Myocyte (in vitro differentiated cells): ENCODE data around the gene KNCN. TPM values are rescaled to one million over a fixed set of nuclear protein-coding genes. Genes with fewer than 3 reads are reported as not detected.

Source experiments
- DNase-seq: peaks from one replicate; pipeline ENCODE4 v3.0.0-alpha.2; 2012; ENCODE audit warnings: low read depth
- total RNA-seq: library from RNA; depleted of rRNA; stranded (reverse); fragments of >200 nt; gene quantifications from 2 replicates; pipeline ENCODE4 v1.2.3, GENCODE V29; 2014

KNCN gene
- total RNA-seq, 1 donor from 2014 or later = not detected

- no peak for DNase-seq
Observed at GRCh38 chr1:46544561-46545240, 6.7 kb downstream of the KNCN start.

GRCh38 chr1:46543761-46544560 is 7.5 kb downstream of the KNCN start:
- DNase-seq = no peak

DNA sequence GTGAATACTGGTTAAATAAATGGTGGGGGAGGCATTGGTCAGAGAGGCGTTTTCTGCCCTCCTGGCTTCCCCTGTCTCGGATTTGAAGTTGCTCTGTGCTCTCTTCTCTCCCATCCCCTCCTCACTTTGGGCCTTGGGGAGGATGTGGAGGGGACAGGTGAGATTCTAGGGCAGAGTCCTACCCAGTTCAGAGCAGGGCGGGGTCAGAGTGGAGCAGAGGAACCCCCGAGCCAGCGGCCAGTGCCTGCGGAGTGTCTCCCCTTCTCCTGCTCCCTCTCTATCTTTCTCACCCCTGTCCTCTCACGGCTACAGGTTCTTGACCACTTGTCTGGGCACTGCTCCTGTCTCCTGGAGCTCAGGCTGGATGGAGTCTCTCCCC is 8.1 kb downstream of the KNCN start:
- no peak for DNase-seq

GRCh38 chr1:46539972-46540371 is 11.5 kb downstream of the KNCN start:
- DNase-seq = peak; percentile 48

DNA sequence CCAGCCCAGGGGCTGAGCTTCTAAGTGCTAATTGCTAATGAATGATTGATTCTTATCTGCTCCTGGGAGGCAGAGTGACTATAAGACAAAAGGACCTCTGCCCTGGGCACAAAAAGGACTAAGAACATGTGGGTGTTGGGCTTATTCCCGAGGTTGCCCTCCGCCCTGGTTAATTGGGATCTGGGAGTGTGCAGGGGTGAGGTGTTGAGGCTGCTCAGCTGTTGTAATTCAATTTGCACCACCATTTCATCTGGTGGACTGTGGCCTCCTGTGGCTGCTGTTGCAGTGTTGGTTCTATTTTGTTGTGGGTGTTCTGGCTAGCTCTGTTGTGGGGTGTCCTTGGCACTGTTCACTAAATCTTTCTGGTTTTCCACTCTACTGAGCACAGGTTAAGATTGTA is 13.3 kb downstream of the KNCN start:
- DNase-seq = no peak

GRCh38 chr1:46537651-46538050 is 13.8 kb downstream of the KNCN start:
- no peak for DNase-seq

DNA sequence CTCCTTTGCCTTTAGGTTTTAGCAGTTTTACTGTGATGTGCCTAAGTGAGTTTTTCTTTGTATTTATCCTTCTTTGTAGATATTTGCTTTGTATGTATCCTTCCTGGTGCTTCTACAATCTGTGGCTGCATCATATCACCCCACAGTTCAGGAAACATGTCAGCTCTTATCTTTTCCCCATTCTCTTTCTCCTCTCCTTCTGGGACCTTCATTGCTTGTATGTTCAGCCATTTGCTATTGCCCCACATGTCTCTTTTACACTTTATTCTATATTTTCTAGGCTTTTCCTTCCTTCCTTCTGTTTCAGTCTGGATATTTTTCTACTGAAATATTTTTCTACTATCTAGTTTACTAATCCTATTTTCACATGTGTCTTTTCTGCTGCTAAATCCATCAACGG is 14.9 kb downstream of the KNCN start:
- no peak for DNase-seq

GRCh38 chr1:46535063-46535462 is 16.4 kb downstream of the KNCN start:
- DNase-seq = no peak

DNA sequence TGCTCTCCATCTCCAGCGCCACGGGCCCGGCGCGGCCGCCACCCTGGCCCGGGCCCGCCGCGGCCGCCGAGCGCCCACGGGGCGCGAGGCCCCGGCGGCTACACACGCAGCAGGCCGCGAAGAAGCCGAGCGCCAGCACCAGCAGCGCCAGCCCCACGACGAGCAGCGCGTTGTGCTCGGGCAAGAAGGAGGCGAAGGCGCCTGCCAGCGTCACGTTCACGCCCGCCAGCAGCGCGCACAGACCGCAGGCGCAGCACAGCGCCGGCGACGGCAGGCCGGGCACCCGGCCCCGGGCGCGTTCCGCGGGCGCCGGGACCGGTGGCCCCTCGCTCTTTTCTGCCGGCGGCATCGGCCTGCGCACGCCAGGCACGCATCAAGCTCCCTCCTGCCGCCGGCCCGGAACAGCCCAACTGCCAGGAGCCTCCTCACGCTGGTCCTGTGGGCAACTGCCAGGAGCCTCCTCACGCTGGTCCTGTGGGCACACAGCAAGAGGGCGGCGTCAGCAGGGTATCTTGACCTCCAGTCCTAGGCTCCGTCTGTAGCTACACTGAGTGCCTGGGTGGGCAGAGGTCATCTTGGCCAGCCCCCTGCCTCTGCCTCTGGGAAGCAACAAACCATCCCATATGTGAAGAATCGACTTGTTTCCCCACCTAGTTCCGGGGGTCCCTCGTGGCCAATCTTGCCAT is 18.1 kb downstream of the KNCN start:
- DNase-seq = no peak

DNA sequence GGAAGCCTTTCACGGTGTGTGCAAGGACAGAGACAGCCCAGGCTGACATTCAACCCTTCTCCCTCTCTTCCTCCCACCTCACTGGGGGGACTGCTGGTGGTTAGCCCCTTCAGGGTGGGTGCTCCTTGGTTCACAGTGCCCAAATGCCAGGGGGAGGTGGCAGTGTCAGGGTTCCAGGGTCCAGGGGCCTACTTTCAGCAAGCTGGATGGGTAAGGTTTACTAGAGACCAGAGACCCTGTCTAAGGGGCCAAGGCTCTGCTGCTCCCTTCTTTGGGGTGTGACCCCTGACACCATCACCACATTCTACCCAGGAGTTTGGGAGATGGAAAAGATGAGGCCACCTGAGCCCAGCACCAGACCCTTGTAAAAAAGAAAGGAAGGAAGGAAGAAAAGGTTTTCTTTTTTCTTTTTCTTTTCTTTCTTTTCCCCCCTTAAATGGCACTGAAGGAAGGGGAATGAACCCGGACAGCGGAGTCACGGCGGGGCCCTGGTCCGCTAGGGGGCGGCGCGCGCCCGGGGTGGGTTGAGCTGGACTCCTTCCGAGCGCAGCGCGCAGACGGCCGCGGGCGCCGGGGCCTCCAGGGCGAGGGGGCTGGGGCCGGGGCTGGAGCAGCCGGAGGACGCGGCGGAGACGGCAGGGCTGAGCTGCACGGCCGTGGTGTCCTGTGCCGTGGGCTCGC is 18.8 kb downstream of the KNCN start:
- DNase-seq = peak; percentile 52

- DNase-seq = no peak
Observed at GRCh38 chr1:46532095-46532494, 19.4 kb downstream of the KNCN start.

DNA sequence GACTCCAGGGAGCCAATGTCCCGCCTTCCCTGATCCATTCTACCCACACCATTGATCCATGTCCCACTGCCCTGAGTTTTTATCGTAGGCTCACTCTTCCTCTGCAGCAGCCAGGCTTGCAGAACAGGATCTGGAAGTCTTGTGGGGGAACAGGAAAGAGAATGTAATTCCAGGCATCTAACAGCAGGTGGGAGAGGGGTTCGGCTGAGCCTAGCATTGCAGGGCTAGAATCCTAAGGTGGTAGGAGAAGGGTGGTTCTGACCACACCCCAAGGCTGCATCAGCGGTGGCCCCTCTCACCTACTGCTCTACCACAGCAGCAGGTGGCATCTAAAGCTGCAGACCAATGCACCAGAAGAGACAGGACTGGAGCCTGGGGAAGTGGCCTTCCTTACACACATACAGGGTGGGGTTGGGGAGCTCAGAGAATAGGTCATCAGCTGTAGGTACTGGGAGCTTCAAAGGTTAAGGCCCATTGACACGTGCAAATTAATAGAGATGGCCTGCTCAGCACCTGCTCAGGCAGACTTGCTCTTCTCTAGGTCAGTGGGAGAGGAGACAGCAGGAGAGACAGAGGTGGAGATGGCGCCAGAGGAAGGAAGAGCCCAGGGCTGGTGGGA is 20.5 kb downstream of the KNCN start:
- DNase-seq = no peak

GRCh38 chr1:46530311-46530710 is 21.1 kb downstream of the KNCN start:
- no peak for DNase-seq

- no peak for DNase-seq
Observed at GRCh38 chr1:46529031-46529630, 22.3 kb downstream of the KNCN start.

GRCh38 chr1:46528297-46528955 is 23.0 kb downstream of the KNCN start:
- DNase-seq = no peak

DNA sequence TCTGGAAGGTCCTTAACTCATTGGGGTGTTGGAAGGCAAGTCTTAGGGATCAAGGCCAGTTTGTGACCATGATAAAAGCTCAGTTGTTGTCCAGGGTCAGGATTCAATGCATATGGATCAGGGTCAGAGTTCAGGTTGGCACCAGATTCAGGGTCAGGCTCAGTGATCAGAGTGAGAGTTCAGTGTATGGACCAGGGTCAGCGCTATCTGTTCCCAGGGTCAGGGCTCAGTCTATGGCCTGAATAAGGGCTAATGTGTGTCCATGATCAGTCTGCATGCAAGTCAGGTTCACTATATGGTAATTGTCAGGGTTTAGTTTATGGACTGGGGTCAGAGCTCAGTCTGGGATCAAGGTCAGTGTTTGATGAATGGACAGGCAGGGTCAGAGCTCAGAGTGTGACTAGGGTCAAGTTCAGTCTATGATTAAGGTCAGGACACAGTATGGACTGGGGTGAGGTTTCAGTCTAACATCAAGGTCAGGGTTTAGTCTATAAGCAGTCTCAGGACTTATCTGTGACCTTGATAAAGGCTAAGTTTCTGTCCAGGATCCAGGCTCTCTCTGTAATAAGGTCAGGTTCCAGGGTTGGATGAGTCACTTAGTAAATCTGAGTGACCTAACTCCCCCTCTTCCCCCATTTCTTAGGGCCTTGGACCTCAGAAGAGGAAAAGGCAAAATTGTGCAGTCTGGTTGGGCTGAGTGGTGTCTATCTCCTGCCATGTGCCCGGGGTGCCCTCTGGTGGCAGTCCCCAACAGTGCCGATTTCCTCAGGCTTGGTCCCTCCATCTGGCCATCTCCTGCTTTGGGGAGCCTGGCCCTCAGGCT is 23.8 kb downstream of the KNCN start:
- DNase-seq = peak; percentile 81

GRCh38 chr1:46526691-46527291 is 24.7 kb downstream of the KNCN start:
- DNase-seq = no peak

DNA sequence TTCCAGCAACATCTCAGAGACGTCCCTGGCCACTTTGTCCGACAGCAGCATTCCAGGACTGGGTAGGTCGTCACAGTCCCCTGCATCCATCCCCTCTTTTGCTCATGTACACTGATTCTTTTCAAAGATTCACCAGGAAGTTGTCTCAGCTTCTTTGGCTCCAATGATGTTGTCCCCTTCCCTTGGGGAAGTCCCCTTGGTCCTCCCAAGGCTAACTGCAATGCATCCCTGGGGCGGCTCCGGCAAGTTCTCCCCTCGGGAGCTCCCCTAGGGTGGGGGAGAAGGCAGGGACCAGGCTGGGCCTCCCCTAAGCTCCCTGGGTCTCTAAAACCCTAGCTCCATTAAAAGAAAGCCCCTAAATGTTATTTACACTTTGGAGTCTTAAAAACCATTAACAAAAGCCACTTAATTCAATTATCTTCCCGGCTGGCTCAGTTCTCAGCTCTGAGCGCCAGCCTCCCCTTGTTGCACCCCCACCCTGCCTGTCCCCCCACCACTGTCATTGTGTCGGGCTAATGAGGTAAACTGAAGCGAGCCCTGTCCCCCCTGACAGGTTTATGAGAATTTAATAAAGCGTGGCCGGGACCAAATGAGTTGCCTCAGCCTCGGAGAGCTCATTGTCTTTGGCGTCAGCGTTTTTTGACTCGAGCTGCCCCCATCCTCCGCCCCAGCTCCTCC is 25.3 kb downstream of the KNCN start:
- DNase-seq = no peak
